GM21737 (cell line): ENCODE measurements around the gene DSTN.

ENCODE experiments used
- ATAC-seq: cut with Tn5 transposase; IDR thresholded peaks from one replicate; pipeline ENCODE4 v1.9.1; 2021; ENCODE audit warnings: mild to moderate bottlenecking, moderate library complexity; ENCODE audit not compliant: unreplicated experiment

Gene DSTN

GRCh38 chr20:17545127-17545526 lies 24.7 kb upstream of the DSTN start:
- no peak for ATAC-seq

- ATAC-seq, result no peak
These were observed 20.7 kb upstream of the DSTN start for GRCh38 chr20:17549131-17549530.

GRCh38 chr20:17555106-17555505 lies 14.8 kb upstream of the DSTN start:
- ATAC-seq, result no peak

- no peak for ATAC-seq
These were observed 12.8 kb upstream of the DSTN start for GRCh38 chr20:17556837-17557674.

GRCh38 chr20:17557675-17558006 lies 12.2 kb upstream of the DSTN start:
- no peak for ATAC-seq

DNA sequence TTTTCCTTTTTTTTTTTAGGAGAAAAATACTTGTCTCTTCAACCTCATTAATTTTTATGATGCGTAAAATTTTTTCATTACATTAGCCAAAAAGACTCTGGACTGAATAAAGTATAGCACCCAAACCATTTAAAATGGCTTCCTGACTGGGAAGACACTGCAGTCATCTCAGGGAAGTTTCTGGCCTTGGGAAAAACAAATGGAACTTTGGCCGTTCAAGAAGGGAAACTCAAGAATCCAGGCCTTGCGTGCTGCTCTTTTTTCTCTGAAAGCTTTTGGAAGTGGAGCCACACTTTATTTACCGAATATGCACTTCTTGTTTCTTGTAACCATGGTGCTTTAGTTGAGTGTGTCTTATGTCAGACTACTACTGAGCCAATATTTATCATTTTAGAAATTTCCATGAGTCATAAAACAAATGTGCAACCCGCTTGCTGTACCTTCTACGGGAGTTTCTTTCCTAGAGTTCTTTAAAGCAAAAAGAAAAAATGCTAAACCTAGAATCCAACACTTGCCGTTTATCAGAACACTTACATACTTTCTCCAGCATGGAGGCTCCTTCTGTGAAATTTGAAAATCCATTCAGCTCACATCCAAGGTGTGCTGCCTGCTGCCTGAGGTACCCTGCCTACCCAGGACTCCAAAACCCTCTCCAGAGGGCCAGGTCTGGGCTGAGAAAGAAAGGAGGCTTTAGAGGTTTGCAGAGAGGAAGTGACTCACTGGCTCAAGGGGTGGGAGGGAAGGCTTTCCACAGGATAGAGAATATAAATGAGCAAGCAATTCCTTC lies 11.5 kb upstream of the DSTN start:
- ATAC-seq, result no peak

GRCh38 chr20:17558941-17559304 lies 11.0 kb upstream of the DSTN start:
- ATAC-seq, result no peak

- no peak for ATAC-seq
These were observed 10.5 kb upstream of the DSTN start for GRCh38 chr20:17559338-17559737.

DNA sequence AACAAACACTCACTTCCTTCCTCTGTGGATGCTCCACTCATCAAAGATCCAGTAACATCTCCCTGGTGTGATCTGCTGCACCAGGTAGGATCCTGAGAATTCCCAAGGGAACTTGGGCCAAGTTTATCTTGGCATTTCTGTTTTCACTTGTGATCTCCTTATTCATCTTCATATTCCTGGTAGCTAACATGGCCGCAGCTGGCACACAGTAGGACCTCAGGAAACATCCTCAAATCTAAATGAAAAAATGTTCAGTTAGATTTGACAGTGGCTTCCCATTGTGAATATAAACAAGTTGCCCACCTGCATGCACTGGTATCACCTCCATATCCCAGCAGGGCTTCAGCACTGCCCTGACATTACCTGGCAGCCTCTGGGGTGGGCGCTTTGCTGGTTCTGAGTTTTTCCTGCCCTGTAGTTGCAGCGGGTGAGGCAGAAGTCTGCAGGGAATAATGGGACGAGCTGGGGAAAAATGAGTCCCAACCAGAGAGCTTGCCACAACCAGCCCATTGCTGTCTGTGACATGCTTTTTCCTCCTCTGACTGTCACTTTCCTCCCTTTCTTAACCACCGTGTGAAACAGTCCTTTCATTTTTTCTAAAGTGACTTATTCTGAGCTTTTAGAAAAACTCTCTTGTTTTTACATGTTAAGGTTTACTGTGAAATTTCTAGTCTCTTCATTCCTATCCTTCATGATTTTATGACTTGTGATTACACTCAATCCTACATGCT lies 9.4 kb upstream of the DSTN start:
- ATAC-seq, result no peak

DNA sequence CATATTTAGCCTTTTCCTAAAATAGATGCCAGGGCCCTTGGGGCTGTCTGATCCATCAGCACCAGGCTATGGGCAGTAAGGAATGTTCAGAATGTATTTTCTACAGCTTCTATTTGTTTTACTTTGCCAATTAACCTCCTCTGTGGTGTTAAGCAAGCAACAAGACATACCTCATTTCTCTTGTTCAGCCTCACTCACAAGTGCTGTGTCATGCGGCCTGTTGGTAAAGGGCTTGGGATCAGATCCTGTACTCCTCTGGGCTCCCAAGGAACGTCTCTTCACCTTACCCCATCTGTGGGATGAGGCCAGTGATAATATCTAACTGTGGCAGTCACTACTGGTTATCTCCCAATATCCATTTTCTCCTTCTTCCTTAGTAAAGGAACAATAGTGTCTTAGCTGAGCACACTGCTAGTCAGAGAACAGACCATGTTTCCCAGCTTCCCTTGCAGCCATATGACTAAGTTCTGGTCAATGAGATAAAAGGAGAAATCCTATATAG lies 7.0 kb upstream of the DSTN start:
- ATAC-seq, result no peak

DNA sequence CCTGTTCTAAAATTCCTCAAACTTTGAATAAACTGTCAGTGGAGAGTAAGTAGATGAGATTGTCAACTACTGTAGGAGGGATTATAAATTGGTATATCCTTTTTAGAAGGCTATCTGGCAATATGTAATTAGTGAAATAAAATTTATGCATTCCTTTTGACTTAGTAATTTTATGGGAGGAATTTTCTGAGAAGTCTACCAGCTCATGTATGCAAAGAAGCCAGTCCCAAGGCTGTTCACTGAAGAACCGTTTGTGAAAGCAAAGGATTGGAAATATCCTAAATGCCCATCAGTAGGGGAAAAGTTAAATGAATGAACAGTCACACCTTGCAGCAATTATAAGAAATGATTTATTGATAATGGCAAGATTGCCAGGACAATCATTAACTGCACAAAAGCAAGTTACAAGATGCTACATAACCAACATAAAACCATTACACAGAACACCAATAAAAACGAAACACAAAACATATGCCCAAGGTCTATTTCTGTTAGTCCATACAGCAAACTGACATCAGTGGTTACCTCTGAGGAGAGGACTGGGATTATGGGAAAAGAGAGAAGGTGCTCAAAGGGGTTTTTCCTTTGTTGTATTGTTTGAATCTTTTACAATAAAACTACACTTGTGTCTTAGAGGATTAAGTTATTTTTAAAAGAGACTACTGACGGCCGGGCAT lies 4.6 kb upstream of the DSTN start:
- no peak for ATAC-seq

GRCh38 chr20:17566345-17566744 lies 3.5 kb upstream of the DSTN start:
- no peak for ATAC-seq

- ATAC-seq, result no peak
These were observed 1.7 kb upstream of the DSTN start for GRCh38 chr20:17568045-17568788.

DNA sequence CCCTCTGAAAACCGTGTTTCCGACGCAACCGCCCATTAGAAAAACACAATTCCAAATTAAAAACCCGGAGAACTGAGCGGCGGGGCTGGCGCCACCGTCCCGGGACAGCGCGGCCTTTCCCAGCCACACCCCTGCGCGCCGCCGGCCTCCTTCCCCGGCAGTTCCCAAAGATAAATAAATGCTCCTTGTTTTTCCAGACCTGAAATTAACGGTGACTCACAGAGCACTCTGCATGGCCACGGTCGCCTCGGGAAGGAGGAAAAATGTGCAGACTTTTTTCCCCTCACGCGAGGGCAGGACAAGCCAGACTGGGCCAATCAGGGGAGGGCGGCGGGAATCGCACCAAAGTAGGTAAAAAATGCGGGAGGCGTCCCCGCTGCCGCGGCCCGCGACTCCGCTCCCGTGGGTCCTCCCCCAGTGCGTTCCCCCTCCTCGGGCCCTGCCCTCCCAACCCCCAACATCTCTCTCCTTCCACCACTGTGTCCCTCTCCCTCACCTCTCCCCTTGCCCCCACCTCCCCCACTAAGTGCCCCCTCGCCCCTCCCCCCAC lies 828 bp upstream of the DSTN start:
- no peak for ATAC-seq

DNA sequence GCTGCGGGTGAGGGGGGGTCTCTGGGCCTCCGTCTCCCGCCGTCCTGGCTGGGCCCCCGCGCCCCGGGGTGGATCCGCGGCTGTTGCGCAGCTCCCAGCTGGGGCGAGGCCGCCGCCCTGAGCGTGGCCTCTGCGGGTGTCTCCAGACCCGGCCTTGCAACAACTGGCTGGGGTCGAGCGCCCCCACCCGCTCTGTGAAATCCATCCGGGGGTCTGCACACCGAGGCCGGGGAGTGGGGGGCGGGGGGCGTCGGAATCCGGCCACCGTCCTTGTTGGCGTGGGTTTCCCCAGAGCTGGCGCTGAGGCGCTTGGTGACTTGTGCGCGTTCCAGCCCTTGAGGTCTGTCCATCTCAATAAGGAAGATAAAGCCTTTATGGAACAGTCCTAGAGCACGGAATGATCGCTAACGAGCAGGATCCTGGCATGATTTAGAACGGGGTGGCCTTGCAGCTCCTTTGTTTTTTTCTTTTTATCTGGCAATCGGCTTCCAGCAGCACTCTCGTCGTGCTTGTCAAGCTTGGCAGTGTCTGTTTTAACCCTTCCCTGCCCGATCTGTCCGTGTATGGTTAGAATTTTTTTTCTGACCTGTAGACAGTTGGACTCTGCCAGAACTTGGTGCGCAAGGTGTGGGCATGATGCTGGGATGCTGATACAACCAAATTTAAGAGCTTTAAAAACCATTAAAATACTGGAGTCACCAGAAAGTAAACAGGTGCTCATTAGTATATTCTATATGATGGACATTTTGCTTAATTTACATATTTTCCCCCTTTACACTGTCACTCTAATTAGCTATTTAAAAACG lies 675 bp downstream of the DSTN start:
- ATAC-seq, result peak; percentile 6

GRCh38 chr20:17571153-17571527 lies 1.3 kb downstream of the DSTN start:
- ATAC-seq, result peak; percentile 36

- no peak for ATAC-seq
These were observed 2.3 kb downstream of the DSTN start for GRCh38 chr20:17572034-17572638.

DNA sequence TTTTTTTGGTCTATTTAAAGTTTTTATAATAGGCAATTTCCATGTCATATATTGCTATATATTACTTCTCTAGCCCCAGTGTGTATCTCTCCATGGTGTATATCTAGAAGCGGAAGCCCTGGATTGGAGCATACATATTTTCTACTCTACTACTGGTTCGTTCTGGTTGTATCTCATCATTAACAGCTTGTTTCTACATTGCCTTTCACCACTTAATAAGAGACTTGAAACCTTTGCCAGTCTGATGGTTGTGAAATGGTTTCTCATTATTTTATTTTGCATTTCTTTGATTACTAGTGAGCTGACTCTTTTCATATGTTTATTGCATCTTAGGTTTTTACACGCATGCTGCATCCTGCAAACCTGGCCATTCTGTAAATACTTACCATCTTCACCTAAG lies 3.6 kb downstream of the DSTN start:
- no peak for ATAC-seq

DNA sequence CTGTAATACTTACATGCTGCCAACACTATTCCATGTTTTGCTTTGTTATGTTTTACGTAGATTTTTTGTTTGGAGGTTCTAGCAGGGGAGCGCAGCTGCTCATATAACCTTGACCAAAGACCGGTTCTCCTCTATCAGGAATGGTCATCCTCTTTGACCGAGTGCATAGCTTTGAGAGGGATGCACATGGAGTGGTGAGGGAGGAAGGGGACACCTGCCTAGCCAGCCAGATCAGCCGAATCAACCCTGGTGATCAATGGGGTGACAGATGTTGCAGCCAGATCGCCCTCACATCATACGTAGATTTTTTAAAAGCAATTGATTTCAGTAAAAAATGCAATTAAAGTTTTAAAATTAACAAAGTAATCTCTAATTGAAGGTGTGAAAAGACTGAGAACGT lies 6.3 kb downstream of the DSTN start:
- no peak for ATAC-seq
